Hepatocyte (in vitro differentiated cells): ENCODE results near the gene EVA1A. TPM values are rescaled to one million over a fixed set of nuclear protein-coding genes. Genes with fewer than 3 reads are reported as not detected.

ENCODE experiments used
- DNase-seq: peaks from one replicate; pipeline ENCODE4 v3.0.0-alpha.2; 2016; ENCODE audit warnings: low spot score
- H2AFZ ChIP-seq: fragments of 200-600 bp; sonication (generic); 2 replicates; pipeline ENCODE4 v1.6.0; 2016; ENCODE audit warnings: antibody characterized with exemption, mild to moderate bottlenecking
- H3K27ac ChIP-seq: fragments of 200-600 bp; sonication (generic); 2 replicates; pipeline ENCODE4 v1.5.1; 2016; ENCODE audit warnings: mild to moderate bottlenecking
- H3K27me3 ChIP-seq: fragments of 200-600 bp; sonication (generic); 2 replicates; pipeline ENCODE4 v1.6.1; 2016
- H3K36me3 ChIP-seq: fragments of 200-600 bp; sonication (generic); replicated peaks from 2 replicates; pipeline ENCODE4 v1.5.1; 2016; ENCODE audit warnings: low read depth; ENCODE audit not compliant: insufficient read depth
- H3K4me1 ChIP-seq: fragments of 200-600 bp; sonication (generic); 2 replicates; pipeline ENCODE4 v1.5.1; 2016; ENCODE audit warnings: mild to moderate bottlenecking, moderate library complexity; ENCODE audit not compliant: insufficient read depth
- H3K4me2 ChIP-seq: fragments of 200-600 bp; sonication (generic); 2 replicates; pipeline ENCODE4 v1.6.0; 2016
- H3K4me3 ChIP-seq: fragments of 200-600 bp; sonication (generic); 2 replicates; pipeline ENCODE4 v1.5.1; 2016; ENCODE audit warnings: mild to moderate bottlenecking
- H3K79me2 ChIP-seq: fragments of 200-600 bp; sonication (generic); 2 replicates; pipeline ENCODE4 v1.6.0; 2017; ENCODE audit warnings: mild to moderate bottlenecking
- H3K9me2 ChIP-seq: fragments of 200-600 bp; sonication (generic); replicated peaks from 2 replicates; pipeline ENCODE4 v1.6.0; 2017; ENCODE audit warnings: mild to moderate bottlenecking; ENCODE audit not compliant: insufficient read depth
- H3K9me3 ChIP-seq: fragments of 200-600 bp; sonication (generic); 2 replicates; pipeline ENCODE4 v1.5.1; 2016; ENCODE audit warnings: low read depth, mild to moderate bottlenecking
- H4K20me1 ChIP-seq: fragments of 200-600 bp; sonication (generic); 2 replicates; pipeline ENCODE4 v1.6.0; 2016; ENCODE audit warnings: mild to moderate bottlenecking; ENCODE audit not compliant: insufficient read depth, poor library complexity, severe bottlenecking
- EZH2 ChIP-seq: fragments of 200-600 bp; sonication (generic); IDR thresholded peaks from 2 replicates; pipeline ENCODE4 v1.6.1; 2016; ENCODE audit warnings: antibody characterized with exemption, mild to moderate bottlenecking, borderline replicate concordance
- EZH2phosphoT487 ChIP-seq: fragments of 200-600 bp; sonication (generic); IDR thresholded peaks from one replicate; pipeline ENCODE4 v1.6.1; 2018; ENCODE audit warnings: antibody characterized with exemption, mild to moderate bottlenecking, low read depth, moderate library complexity; ENCODE audit not compliant: unreplicated experiment, severe bottlenecking
- WGBS: methylation state at CpG from one replicate; pipeline ENCODE4 v1.1.6; 2016; ENCODE audit warnings: low lambda C conversion rate; ENCODE audit errors: missing lambda C conversion rate; 5-methylcytosine and 5-hydroxymethylcytosine counted together
- polyA plus RNA-seq: library from polyadenylated mRNA; unstranded; fragments of >200 nt; fragmentation: Nextera tagmentation; extraction: Ambion mirVana; gene quantifications from 2 replicates; pipeline ENCODE4 v1.2.1, GENCODE V29; 2016
- total RNA-seq: library from RNA; depleted of rRNA; stranded (reverse); fragments of >200 nt; gene quantifications from 2 replicates; pipeline ENCODE4 v1.2.3, GENCODE V29; 2014
- TF ChIP-seq, protein P1 (sequence below): fragments of 200-600 bp; sonication (generic); IDR thresholded peaks from 2 replicates; pipeline ENCODE4 v1.5.1; 2016; ENCODE audit warnings: antibody characterized with exemption, mild to moderate bottlenecking; ENCODE audit not compliant: poor library complexity

EVA1A gene
- total and polyA plus RNA-seq, 2 experiments from 2014 or later, result 15.3 to 30.8 TPM

DNA sequence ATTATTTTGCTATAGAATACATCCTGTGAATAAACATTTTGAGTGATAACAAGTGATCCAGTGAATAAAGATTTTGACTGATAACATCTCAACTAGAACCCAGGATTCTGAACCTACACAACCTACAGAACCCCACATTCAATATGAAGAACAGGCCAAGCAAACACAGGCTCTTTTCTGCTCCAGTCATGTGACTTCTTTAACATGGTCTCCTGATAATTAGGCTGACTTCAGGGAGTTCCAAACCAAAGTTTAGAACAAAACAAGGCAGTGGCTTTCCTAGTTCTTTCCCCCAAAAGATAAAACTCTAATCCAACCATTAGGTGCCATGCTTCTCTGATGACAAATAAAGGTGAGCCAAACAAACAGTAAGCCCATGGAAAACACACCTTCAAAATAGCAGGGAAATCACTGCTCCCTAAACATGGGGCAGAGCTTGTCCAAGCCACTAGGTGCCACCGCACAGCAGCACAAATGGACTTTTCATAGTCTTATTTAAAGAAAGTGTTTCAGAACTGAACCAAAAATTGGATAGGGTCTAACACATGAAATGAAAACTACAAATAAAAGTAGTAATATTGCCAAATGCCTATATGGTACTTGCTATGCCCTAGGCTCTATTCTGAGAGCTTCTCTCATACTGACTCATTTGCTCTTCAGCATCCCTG, 95.3 kb downstream of the EVA1A start:
- no peaks in the 10 kb centered on the region for H4K20me1 ChIP-seq
- peak; percentile 40 for DNase-seq
- peaks cover 4% of the 10 kb centered on the region for H3K4me1 ChIP-seq
- H3K9me2 ChIP-seq, result no peaks in the 10 kb centered on the region
- H2AFZ ChIP-seq, result no peak overlapping the region
- no peak overlapping the region for H3K4me3 ChIP-seq
- no peak overlapping the region for H3K4me2 ChIP-seq
- no peak for TF ChIP-seq EZH2phosphoT487
- TF ChIP-seq, protein P1, sequence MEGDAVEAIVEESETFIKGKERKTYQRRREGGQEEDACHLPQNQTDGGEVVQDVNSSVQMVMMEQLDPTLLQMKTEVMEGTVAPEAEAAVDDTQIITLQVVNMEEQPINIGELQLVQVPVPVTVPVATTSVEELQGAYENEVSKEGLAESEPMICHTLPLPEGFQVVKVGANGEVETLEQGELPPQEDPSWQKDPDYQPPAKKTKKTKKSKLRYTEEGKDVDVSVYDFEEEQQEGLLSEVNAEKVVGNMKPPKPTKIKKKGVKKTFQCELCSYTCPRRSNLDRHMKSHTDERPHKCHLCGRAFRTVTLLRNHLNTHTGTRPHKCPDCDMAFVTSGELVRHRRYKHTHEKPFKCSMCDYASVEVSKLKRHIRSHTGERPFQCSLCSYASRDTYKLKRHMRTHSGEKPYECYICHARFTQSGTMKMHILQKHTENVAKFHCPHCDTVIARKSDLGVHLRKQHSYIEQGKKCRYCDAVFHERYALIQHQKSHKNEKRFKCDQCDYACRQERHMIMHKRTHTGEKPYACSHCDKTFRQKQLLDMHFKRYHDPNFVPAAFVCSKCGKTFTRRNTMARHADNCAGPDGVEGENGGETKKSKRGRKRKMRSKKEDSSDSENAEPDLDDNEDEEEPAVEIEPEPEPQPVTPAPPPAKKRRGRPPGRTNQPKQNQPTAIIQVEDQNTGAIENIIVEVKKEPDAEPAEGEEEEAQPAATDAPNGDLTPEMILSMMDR, result peak; percentile 60
- 75% methylated on average over 1 of the region's 1 CpG for WGBS
- no peak overlapping the region for H3K27ac ChIP-seq
- H3K27me3 ChIP-seq, result no peaks in the 10 kb centered on the region
- no peaks in the 10 kb centered on the region for H3K9me3 ChIP-seq
- no peaks in the 10 kb centered on the region for H3K36me3 ChIP-seq
- H3K79me2 ChIP-seq, result no peaks in the 10 kb centered on the region

DNA sequence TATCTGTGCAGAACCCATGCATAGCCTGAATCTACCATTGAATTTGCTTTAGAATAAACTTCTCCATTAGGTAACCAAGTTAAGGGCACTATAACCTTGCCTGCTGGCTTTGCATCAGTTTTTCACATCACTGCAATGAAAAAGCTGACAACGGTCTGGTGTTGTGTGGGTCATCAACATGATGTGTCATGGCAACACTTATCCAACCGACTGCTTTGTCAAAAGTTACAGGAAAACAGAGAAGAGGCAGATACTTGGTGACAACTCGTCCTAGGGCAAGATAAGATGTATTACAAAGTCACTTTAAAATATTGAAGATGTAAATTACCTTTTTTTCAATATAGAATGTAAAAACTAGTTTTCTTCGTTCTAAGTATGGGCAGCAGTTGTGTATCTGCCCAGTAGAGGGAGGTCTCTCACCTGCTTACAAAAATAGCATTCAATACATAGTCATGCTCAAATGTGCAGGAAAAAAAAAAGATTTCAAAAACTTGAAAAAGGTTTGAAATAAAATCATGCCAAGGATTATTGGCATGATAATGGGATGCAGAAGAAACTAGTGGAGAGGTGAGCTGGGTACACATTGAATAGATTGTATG, 96.3 kb downstream of the EVA1A start:
- Histone ChIP-seq H3K79me2 (no peaks in the 10 kb centered on the region), H2AFZ (no peak overlapping the region), H3K4me1 (peaks cover 4% of the 10 kb centered on the region), H3K9me3 (no peaks in the 10 kb centered on the region), H3K27me3 (no peaks in the 10 kb centered on the region), H3K27ac (no peak overlapping the region), H3K9me2 (no peaks in the 10 kb centered on the region), H4K20me1 (no peaks in the 10 kb centered on the region), H3K36me3 (no peaks in the 10 kb centered on the region), H3K4me2 (no peak overlapping the region), H3K4me3 (no peak overlapping the region)
- WGBS, result 43% methylated on average over 4 of the region's 4 CpGs
- DNase-seq, result peak; percentile 37
- TF ChIP-seq EZH2 (no peak), EZH2phosphoT487 (no peak)
- TF ChIP-seq, protein P1, result peak; percentile 88

DNA sequence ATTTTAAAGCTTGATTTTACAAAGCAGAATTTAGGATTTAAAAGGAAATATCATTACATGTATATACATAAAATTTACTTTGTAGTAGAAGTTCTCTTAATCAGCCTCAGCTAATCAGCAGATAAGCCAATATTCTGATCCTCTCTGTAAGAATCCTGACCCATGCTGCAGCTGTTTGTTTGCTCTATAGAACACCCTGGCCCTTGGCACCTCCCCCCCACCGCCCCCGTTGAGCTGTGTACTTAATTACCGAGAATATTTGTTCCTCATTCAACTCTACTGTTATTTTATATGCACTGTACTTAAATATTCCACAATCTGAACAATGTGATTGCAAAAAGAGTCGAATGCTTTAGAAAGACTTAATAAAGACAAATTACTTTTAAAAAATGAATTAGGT, 98.0 kb downstream of the EVA1A start:
- Histone ChIP-seq H3K27ac (no peak overlapping the region), H2AFZ (no peak overlapping the region), H3K9me3 (no peaks in the 10 kb centered on the region), H4K20me1 (no peaks in the 10 kb centered on the region), H3K79me2 (no peaks in the 10 kb centered on the region), H3K9me2 (no peaks in the 10 kb centered on the region), H3K4me3 (no peak overlapping the region), H3K4me1 (peaks cover 4% of the 10 kb centered on the region), H3K27me3 (no peaks in the 10 kb centered on the region), H3K36me3 (no peaks in the 10 kb centered on the region), H3K4me2 (no peak overlapping the region)
- TF ChIP-seq EZH2 (no peak), EZH2phosphoT487 (no peak)
- TF ChIP-seq, protein P1, result no peak
- DNase-seq, result no peak
- WGBS, result 40% methylated on average over 4 of the region's 4 CpGs
